ENCODE measurements around the gene CFAP410. TPM values are rescaled to one million over a fixed set of nuclear protein-coding genes. Genes with fewer than 3 reads are reported as not detected.

Gene CFAP410
- total and polyA plus RNA-seq, 2 of the 13 experiments (the other 11 are each of a cell fraction or from before 2014, with no cell fraction given): 8.0 to 20.1 TPM

DNA sequence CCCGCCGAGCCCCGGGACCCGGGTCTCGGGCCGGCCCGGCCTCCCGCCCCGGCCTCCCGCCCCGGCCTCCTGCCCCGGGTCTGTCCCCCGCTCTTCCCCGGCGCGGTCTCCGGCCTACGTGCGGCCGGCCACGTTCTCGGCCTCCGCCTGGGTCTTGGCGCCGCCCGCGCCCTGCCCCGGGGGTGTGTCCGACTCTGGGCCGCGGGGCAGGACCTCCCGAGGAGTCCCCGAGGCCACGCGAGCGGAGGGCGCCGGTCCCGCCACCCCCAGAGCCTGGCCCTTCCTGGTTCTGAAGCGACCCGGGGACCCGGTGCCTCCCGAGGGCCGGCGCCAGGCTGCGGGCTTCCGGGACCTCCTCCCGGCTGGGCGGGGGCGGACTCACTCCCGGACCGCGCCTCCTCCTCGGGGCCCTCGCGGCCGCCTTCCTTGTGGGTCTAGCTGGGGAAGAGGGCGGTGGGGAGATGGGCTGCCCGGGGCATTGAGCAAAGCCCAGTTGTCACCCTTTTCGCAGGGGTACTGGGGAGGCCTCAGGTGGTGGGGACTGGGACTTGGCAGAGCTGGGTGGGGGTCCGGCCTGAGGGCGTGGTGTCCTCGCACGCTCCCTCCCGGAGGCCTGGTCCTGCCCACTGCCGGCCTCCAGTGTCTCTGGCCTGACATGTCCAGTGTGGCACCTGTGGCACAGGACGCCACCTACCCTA lies 38.8 kb downstream of the CFAP410 start:
- Histone ChIP-seq H3K9ac (ENCODE audit: insufficient read depth, low read depth, low read length) (peak overlapping the region; percentile 88), H3K4me1 (ENCODE audit: insufficient read depth, low read length) (peaks cover 75% of the 10 kb centered on the region), H4K20me1 (ENCODE audit: insufficient read depth, low read length) (peaks cover 13% of the 10 kb centered on the region; the same call in 1 of the 2 replicates), H3K9me3 (ENCODE audit: low read length) (no peaks in the 10 kb centered on the region), H3K4me3 (replicated peaks in 1 of 3; ENCODE audit: insufficient read depth in 1 of 3, low read depth in 2 of 3, low read length in 3 of 3) (peak overlapping the region; percentile 66 to 80 (median 75)), H3K36me3 (replicated peaks in 1 of 2; ENCODE audit: control insufficient read depth in 1 of 2, insufficient read depth in 2 of 2, low read length in 2 of 2) (no peaks in the 10 kb centered on the region), H3K27ac (ENCODE audit: extremely low read length, insufficient read depth, low read length) (peak overlapping the region; percentile 87), H2AFZ (ENCODE audit: low read length) (no peak overlapping the region), H3K79me2 (ENCODE audit: insufficient read depth, low read length) (peaks cover 27% of the 10 kb centered on the region), H3K4me2 (ENCODE audit: low read depth, low read length) (peak overlapping the region; percentile 97), H3K27me3 (ENCODE audit: control insufficient read depth in 1 of 2, insufficient read depth in 2 of 2, low read length in 2 of 2) (peaks cover 3 to 19% of the 10 kb centered on the region in 2 experiments)
- BruUV-seq (replicated peaks): no TSS peak
- CTCF ChIA-PET (ENCODE audit: low intra/inter-chr PET ratio, low total read pairs): no interaction called here
- peak; percentile 29 for DNase-seq (ENCODE audit: low spot score)
- intact Hi-C loops (cut with micrococcal nuclease; ENCODE audit: unreplicated experiment): loop anchor here (10.0 kb wide), 1 partner anchor 184 kb away; no protein-coding TSS in a partner anchor
- in situ Hi-C loops (cut with HindIII; ENCODE audit: extremely low pct_ligation_motif_present, low pct_unique_long_range_greater_than_20kb): loop anchor here (5.0 kb wide), 1 partner anchor 37 kb away; the partner anchor contains the start of gene CFAP410
- peak; percentile 29 for ATAC-seq
- POLR2A ChIA-PET: interaction anchor here (1.0 to 4.2 kb wide), 3 partner anchors 28 to 205 kb away, joined by 3 to 23 read pairs (median 6); no protein-coding TSS in a partner anchor
- no peak for FAIRE-seq
- no CpG with 5 or more reads among the region's 67 CpGs for WGBS (ENCODE audit: low lambda C conversion rate)
- TF ChIP-seq, protein P1, sequence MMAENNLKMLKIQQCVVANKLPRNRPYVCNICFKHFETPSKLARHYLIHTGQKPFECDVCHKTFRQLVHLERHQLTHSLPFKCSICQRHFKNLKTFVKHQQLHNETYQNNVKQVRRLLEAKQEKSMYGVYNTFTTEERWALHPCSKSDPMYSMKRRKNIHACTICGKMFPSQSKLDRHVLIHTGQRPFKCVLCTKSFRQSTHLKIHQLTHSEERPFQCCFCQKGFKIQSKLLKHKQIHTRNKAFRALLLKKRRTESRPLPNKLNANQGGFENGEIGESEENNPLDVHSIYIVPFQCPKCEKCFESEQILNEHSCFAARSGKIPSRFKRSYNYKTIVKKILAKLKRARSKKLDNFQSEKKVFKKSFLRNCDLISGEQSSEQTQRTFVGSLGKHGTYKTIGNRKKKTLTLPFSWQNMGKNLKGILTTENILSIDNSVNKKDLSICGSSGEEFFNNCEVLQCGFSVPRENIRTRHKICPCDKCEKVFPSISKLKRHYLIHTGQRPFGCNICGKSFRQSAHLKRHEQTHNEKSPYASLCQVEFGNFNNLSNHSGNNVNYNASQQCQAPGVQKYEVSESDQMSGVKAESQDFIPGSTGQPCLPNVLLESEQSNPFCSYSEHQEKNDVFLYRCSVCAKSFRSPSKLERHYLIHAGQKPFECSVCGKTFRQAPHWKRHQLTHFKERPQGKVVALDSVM (CRISPR knock-in tag; IDR thresholded peaks at IDR 0.05): peak; percentile 87
- no peak for TF ChIP-seq ZNF496 (CRISPR knock-in tag; IDR thresholded peaks at IDR 0.05; ENCODE audit: insufficient replicate concordance)
- TF ChIP-seq ZNF773 (CRISPR knock-in tag; IDR thresholded peaks at IDR 0.05; ENCODE audit: borderline replicate concordance): no peak
- no peak for TF ChIP-seq KAT2B (IDR thresholded peaks at IDR 0.05; ENCODE audit: borderline replicate concordance, low read depth, low read length)
- TF ChIP-seq, protein P2, sequence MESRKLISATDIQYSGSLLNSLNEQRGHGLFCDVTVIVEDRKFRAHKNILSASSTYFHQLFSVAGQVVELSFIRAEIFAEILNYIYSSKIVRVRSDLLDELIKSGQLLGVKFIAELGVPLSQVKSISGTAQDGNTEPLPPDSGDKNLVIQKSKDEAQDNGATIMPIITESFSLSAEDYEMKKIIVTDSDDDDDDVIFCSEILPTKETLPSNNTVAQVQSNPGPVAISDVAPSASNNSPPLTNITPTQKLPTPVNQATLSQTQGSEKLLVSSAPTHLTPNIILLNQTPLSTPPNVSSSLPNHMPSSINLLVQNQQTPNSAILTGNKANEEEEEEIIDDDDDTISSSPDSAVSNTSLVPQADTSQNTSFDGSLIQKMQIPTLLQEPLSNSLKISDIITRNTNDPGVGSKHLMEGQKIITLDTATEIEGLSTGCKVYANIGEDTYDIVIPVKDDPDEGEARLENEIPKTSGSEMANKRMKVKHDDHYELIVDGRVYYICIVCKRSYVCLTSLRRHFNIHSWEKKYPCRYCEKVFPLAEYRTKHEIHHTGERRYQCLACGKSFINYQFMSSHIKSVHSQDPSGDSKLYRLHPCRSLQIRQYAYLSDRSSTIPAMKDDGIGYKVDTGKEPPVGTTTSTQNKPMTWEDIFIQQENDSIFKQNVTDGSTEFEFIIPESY (CRISPR knock-in tag; IDR thresholded peaks at IDR 0.05): no peak
- TF ChIP-seq ZNF18 (CRISPR knock-in tag; IDR thresholded peaks at IDR 0.05; ENCODE audit: insufficient replicate concordance): no peak
- TF ChIP-seq CREB1 (IDR thresholded peaks at IDR 0.05): no peak
- no peak for TF ChIP-seq CREB1 (CRISPR knock-in tag; IDR thresholded peaks at IDR 0.05)
- no peak for TF ChIP-seq ZBTB8A (CRISPR knock-in tag; IDR thresholded peaks at IDR 0.05; ENCODE audit: borderline replicate concordance, low read depth)
- no peak for TF ChIP-seq HOMEZ (CRISPR knock-in tag; IDR thresholded peaks at IDR 0.05; ENCODE audit: low read depth)
- no peak for TF ChIP-seq KLF6 (CRISPR knock-in tag; IDR thresholded peaks at IDR 0.05)
- peak; percentile 35; the same call in 1 of the 2 replicates for TF ChIP-seq SAFB2 (CRISPR knock-in tag; IDR thresholded peaks at IDR 0.05; ENCODE audit: borderline replicate concordance, low read depth)
- 0 out of 2 replicates have a peak, but pooled peaks have one; percentile 47 for TF ChIP-seq ZNF446 (CRISPR knock-in tag; IDR thresholded peaks at IDR 0.05)
- TF ChIP-seq, protein P3, sequence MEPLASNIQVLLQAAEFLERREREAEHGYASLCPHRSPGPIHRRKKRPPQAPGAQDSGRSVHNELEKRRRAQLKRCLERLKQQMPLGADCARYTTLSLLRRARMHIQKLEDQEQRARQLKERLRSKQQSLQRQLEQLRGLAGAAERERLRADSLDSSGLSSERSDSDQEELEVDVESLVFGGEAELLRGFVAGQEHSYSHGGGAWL (CRISPR knock-in tag; IDR thresholded peaks at IDR 0.05): 0 out of 2 replicates have a peak, but pooled peaks have one; percentile 53
